Central memory CD8-positive, alpha-beta T cell (primary cell): ENCODE data around the gene C2CD2.
A peak's percentile ranks its signal among the peaks of the same experiment; 100 is the strongest.
"Not testable (repeated sequence)": the region's sequence is repeated elsewhere in the genome, so short reads cannot be mapped to it uniquely, and the experiment has no call there.

ENCODE experiments used
- ATAC-seq: fragments of 150-1000 bp; cut with Tn5 transposase; replicated peaks from 2 replicates; pipeline ENCODE4 v1.10.0; 2022; ENCODE audit warnings: mild to moderate bottlenecking, moderate FRiP score, moderate number of reproducible peaks; ENCODE audit not compliant: poor library complexity, severe bottlenecking; ENCODE audit errors: extremely low read depth
- DNase-seq, 2 donors: peaks; one replicate each; pipeline ENCODE4 v3.0.0; 2021; ENCODE audit warnings: low spot score in 2 of 2
- H3K27ac Mint-ChIP-seq: one replicate; pipeline ENCODE4 v1.8.0; 2022; ENCODE audit warnings: low read depth, mild to moderate bottlenecking, moderate library complexity, mixed read lengths
- H3K27me3 Mint-ChIP-seq: one replicate; pipeline ENCODE4 v1.8.0; 2022; ENCODE audit warnings: mixed read lengths
- H3K36me3 Mint-ChIP-seq: one replicate; pipeline ENCODE4 v1.8.0; 2022; ENCODE audit warnings: mild to moderate bottlenecking, moderate library complexity, mixed read lengths; ENCODE audit not compliant: insufficient read depth
- H3K4me1 Mint-ChIP-seq: one replicate; pipeline ENCODE4 v1.8.0; 2022; ENCODE audit warnings: mixed read lengths
- H3K4me3 Mint-ChIP-seq: one replicate; pipeline ENCODE4 v1.8.0; 2022; ENCODE audit warnings: mild to moderate bottlenecking, moderate library complexity, mixed read lengths
- H3K9me3 Mint-ChIP-seq: one replicate; pipeline ENCODE4 v1.8.0; 2022; ENCODE audit warnings: mixed read lengths

The C2CD2 gene

DNA sequence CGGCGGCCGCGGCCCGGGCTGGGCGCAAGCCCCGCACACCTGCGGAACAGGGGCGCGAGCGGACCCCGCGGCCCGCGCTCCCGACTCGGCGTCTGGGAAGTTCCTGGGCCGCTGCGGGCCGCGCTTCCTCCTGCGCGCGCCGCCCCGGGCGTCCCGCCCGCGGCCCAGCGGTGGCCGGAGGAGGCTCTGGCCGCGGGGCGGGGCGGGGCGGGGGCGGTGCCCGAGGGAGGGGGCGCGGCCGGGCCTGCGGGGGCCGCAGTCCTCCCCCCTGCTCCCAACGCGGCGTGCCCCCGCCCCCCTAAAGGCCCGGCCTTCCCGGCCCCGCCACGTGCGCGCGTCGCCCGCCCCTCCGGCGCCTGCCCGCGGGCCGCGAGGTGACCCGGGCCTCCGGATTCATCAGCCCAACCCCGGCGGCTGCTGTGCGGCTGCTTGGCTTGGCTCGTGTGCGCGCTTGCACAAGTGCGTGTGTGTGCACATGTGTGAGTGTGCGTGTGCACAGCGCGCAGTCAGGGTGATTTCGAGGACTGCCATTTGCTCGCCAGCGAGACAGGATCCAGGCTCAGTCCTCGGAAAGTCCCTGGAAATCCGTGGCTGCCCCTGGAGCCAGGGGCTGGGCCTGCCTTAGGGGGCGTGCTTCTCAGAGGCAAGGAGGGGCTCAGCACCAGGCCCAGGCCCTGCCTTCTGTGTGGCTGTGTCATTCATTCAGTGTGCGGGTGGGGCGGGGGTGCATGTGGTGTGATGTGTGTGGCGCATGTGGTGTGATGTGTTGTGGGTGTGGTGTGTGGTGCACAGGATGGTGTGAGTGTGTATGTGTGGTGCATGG lies at the start of gene C2CD2:
C2CD2 (minus strand) TSS at position 188 of the 823 bp plus-strand sequence. CDS start 370 bp downstream, outside the sequence.
- no peak within 1 kb of the TSS for H3K27ac Mint-ChIP-seq
- ATAC-seq (peak; percentile 24), DNase-seq (no peak)
- H3K4me1 Mint-ChIP-seq, result no peaks in the 10 kb centered on the region
- no peaks in the 10 kb centered on the region for H3K9me3 Mint-ChIP-seq
- peaks cover 37% of the 10 kb centered on the region for H3K27me3 Mint-ChIP-seq
- peak within 1 kb of the TSS; percentile 12 for H3K4me3 Mint-ChIP-seq
- peaks cover 4% of the 10 kb centered on the region for H3K36me3 Mint-ChIP-seq

DNA sequence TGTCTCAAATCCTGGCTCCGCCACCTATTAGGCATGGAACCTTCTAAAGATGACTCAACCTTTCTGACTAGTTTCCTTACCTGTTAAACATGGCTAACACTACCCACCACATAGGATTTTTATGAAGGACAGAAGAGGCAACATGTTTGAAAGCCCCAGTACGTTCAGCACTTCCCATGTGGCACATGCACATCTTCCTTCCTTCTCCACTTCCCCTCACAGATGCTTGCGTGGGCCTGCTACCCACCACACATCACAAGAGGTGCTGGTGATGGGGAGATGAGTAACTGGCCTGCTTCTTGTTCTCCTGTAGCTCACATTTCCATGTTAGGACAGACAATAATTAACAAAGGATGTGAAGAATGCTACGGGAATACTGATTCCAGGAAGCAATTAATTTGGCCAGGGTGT lies 49.2 kb upstream of the C2CD2 start:
- peak overlapping the region; percentile 3 for H3K4me3 Mint-ChIP-seq

DNA sequence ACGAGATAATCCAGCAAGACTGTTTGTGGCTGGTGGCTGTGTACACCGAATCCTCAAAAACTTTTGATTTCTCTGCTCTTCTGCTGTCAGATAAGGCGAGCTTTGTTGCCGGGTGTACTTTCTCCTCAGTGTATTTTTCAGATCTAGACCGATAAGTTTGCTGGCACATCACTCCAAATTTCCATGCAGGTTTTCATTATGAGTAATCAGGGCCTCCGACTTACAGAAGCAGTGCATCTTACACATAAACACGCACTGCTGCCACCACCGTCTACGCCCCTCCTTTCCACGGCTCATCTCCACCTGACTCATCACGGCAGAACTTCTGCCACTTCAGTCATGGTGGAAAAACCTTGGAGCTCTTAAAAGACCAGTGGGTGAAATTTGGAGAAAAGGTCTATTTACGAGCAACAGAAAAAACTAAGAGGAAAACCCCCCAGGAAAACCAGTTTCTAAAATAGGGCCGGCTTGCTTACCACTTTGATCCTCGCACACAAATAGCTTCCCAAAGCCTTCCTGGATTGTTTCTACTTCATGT lies 48.7 kb upstream of the C2CD2 start:
- Mint-ChIP-seq H3K27ac (no peak overlapping the region), H3K4me3 (peak overlapping the region; percentile 3), H3K9me3 (no peaks in the 10 kb centered on the region), H3K4me1 (peaks cover 19% of the 10 kb centered on the region), H3K36me3 (peaks cover 8% of the 10 kb centered on the region), H3K27me3 (no peaks in the 10 kb centered on the region)
- no peak for ATAC-seq
- no peak for DNase-seq

More for the DNA sequence above, 49.2 kb upstream of the C2CD2 start:
- Mint-ChIP-seq H3K4me1 (peaks cover 21% of the 10 kb centered on the region), H3K27me3 (no peaks in the 10 kb centered on the region), H3K36me3 (peaks cover 8% of the 10 kb centered on the region), H3K9me3 (no peaks in the 10 kb centered on the region), H3K27ac (no peak overlapping the region)
- ATAC-seq (no peak), DNase-seq (no peak)

DNA sequence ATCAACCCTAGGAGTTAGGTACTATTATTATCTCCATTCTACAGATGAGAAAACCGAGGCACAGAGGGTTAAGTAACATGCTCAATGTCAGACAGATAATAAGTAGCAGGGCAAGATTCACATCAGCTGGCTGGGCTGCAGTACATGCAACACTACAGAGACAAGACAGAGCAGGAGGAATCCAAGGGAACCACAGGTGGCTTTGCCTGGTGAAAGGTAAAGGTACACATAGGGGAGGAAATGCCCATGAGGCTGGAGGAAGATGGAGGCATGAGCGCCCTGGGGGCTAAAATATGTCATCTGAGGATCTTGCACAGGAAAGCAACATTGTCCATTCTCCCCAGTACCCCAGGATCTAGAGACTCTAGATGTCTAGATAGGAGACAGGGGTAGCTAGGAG lies 48.0 kb upstream of the C2CD2 start:
- DNase-seq, result no peak
- no peak for ATAC-seq
- Mint-ChIP-seq H3K27ac (peak overlapping the region; percentile 23), H3K4me1 (peaks cover 15% of the 10 kb centered on the region), H3K27me3 (no peaks in the 10 kb centered on the region), H3K4me3 (no peak overlapping the region), H3K36me3 (peaks cover 11% of the 10 kb centered on the region), H3K9me3 (no peaks in the 10 kb centered on the region)

DNA sequence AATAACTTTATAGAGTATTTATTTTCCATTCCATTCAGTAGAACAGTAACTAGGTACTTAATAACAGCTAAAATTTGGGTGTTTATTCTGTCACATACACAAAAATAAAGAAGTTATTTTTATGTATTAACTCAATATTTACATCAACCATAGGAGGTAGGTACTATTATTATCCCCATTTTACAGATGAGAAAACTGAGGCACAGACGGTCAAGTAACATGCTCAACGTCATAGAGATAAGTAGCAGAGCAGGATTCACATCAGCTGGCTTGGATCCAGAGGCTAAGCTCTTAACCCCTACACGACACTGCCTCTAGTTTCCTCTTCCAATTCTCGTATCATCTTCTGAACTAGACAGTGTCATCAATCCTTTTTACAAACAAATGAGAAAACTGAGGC lies 47.1 kb upstream of the C2CD2 start:
- no peaks in the 10 kb centered on the region for H3K9me3 Mint-ChIP-seq
- DNase-seq (no peak), ATAC-seq (no peak)
- no peak overlapping the region for H3K4me3 Mint-ChIP-seq
- peak overlapping the region; percentile 23 for H3K27ac Mint-ChIP-seq
- peaks cover 15% of the 10 kb centered on the region for H3K4me1 Mint-ChIP-seq
- no peaks in the 10 kb centered on the region for H3K27me3 Mint-ChIP-seq
- H3K36me3 Mint-ChIP-seq, result peaks cover 11% of the 10 kb centered on the region

DNA sequence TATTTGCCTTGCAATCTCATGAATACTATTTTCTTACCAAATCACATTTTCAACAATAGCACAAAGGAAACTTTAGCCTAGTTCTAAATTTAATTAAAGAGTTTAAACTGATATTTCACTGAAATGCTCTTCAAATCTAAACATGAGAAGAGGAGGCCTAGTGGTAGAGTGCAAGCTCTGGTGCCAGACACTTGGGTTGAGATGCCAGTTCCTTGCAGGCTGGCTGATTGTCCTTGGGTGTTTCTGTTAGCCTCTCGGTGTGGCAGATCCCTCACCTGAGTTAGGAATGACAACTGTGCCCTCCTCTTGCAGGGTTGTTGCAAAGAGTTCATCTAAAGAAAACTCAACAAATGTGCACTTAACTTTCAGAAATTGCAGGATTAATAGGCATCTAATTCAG lies 43.8 kb upstream of the C2CD2 start:
- peaks cover 21% of the 10 kb centered on the region for H3K36me3 Mint-ChIP-seq
- peaks cover 23% of the 10 kb centered on the region for H3K4me1 Mint-ChIP-seq
- no peak overlapping the region for H3K27ac Mint-ChIP-seq
- no peaks in the 10 kb centered on the region for H3K9me3 Mint-ChIP-seq
- DNase-seq (no peak), ATAC-seq (no peak)
- no peak overlapping the region for H3K4me3 Mint-ChIP-seq
- no peaks in the 10 kb centered on the region for H3K27me3 Mint-ChIP-seq

DNA sequence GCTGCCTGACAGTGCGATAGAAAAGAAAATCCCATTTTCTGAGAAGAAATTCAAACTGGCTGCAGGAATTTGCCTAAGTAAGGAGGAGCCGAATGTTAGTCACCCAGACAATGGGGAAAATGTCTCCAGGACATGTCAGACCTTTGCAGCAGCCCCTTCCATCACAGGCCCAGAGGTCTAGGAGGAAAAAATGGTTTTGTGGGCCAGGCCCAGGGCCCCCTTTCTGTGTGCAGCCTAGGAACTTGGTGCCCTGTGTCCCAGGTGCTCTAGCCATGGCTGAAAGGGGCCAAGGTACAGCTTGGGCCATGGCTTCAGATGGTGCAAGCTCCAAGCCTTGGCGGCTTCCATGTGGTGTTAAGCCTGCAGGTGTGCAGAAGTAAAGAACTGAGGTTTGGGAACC lies 41.8 kb upstream of the C2CD2 start:
- Mint-ChIP-seq H3K4me1 (peaks cover 8% of the 10 kb centered on the region), H3K27ac (no peak overlapping the region), H3K27me3 (no peaks in the 10 kb centered on the region), H3K9me3 (no peaks in the 10 kb centered on the region), H3K36me3 (peaks cover 28% of the 10 kb centered on the region), H3K4me3 (no peak overlapping the region)
- no peak for DNase-seq
- no peak for ATAC-seq

DNA sequence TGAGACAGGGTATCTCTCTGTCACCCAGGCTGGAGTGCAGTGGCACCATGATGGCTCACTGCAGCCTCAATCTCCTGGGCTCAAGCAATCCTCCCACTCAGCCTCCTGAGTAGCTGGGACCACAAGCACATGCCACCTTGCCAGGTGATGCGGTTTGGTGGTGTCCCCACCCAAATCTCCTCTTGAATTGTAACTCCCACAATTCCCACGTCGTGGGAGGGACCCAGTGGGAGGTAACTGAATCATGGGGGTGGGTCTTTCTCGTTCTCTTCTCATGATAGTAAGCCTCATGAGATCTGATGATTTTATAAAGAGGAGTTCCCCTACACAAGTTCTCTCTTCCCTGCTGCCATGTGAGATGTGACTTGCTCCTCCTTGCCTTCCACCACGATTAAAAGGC lies 40.8 kb upstream of the C2CD2 start:
- ATAC-seq, H3K4me1 Mint-ChIP-seq, H3K4me3 Mint-ChIP-seq, H3K27ac Mint-ChIP-seq, DNase-seq, H3K27me3 Mint-ChIP-seq, H3K9me3 Mint-ChIP-seq: not testable (repeated sequence)
- H3K36me3 Mint-ChIP-seq, result peaks cover 28% of the 10 kb centered on the region

DNA sequence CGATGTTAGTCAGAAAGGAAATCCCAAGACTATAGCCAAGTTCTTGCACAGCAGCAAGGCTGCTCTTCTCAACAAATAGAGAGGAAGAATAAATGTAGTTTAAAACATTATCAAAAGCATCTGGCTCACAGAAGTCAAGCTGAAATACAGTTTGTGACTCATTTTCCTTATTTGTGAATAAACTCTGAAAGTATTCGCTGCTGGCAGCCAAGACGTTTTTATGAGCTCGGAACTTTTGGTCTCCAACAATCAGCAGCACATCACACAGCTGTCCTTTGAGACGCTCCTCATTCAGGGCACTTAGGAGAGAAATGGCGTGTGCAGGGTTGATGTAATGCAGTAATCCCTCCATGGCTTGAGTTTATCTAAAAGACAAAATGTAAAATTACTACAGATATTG lies 39.9 kb upstream of the C2CD2 start:
- no peak overlapping the region for H3K27ac Mint-ChIP-seq
- ATAC-seq, result no peak
- H3K36me3 Mint-ChIP-seq, result peaks cover 30% of the 10 kb centered on the region
- no peaks in the 10 kb centered on the region for H3K9me3 Mint-ChIP-seq
- H3K27me3 Mint-ChIP-seq, result no peaks in the 10 kb centered on the region
- peaks cover 8% of the 10 kb centered on the region for H3K4me1 Mint-ChIP-seq
- DNase-seq, result no peak
- no peak overlapping the region for H3K4me3 Mint-ChIP-seq

DNA sequence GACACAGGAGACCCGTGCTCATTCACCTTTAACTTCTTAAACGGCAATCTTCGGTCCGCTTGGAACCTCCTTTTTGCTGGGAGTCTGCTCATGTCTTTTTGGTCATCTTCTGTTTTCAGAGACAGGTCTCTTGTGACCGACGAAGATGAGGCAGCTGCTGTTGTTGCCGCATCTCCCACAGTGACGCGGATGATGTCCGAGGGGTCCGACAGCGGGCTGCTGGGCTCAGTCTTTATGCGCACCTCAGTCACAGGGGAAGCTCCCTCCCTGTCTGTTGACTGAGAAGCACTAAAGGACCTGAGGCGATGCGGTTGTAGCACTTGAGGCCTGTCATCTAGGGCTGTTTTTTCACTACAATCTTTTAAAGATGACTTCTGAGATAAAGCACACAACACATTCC lies 38.8 kb upstream of the C2CD2 start:
- ATAC-seq, result no peak
- no peak overlapping the region for H3K27ac Mint-ChIP-seq
- H3K36me3 Mint-ChIP-seq, result peaks cover 30% of the 10 kb centered on the region

DNA sequence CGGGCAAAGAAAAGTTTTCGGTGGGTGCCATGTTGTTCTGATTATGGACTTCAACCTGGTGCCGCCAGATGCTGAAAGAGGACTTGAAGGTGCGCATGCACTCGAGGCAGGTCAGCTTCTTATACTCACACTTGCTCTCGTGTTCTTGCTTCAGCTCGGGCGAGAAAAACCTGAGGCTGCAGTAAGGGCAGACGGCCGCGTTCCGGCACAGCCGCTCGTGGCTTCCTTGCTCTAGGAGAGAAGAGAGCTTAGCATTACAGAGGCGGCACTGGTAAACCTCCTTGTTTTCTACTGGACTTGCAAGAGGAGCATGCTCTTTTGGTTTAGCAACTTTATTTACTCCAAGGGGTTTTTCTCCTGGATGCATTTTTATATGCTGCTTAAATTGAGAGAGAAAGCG lies 37.8 kb upstream of the C2CD2 start:
- H3K27me3 Mint-ChIP-seq, result no peaks in the 10 kb centered on the region
- DNase-seq, result no peak
- H3K4me1 Mint-ChIP-seq, result peaks cover 8% of the 10 kb centered on the region
- no peaks in the 10 kb centered on the region for H3K9me3 Mint-ChIP-seq
- no peak overlapping the region for H3K27ac Mint-ChIP-seq
- ATAC-seq, result no peak
- no peak overlapping the region for H3K4me3 Mint-ChIP-seq
- peaks cover 26% of the 10 kb centered on the region for H3K36me3 Mint-ChIP-seq

More for the DNA sequence above, 38.8 kb upstream of the C2CD2 start:
- Mint-ChIP-seq H3K9me3 (no peaks in the 10 kb centered on the region), H3K4me1 (peaks cover 8% of the 10 kb centered on the region), H3K4me3 (no peak overlapping the region), H3K27me3 (no peaks in the 10 kb centered on the region)
- no peak for DNase-seq

DNA sequence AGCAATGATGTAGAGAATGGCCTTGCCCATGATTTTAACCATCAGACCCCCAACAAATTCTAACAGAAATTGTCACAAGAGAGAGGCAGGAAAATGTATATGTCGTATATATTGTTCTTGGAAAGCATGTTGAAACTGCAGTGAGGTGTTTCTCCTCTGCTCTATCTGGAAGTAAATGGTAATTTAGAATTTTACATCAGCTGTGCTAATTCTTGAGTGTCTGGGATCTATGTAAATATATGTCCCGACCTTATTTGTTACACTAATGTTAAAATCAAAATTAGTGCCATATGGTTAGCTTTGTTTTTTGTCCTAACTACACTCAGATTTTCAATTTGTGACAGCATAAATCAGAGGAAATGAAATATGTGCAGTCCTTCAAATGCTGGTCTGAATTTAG lies 35.9 kb upstream of the C2CD2 start:
- Mint-ChIP-seq H3K4me3 (no peak overlapping the region), H3K27me3 (no peaks in the 10 kb centered on the region), H3K4me1 (peaks cover 1% of the 10 kb centered on the region), H3K27ac (no peak overlapping the region), H3K9me3 (no peaks in the 10 kb centered on the region), H3K36me3 (peaks cover 23% of the 10 kb centered on the region)
- DNase-seq (no peak), ATAC-seq (no peak)

DNA sequence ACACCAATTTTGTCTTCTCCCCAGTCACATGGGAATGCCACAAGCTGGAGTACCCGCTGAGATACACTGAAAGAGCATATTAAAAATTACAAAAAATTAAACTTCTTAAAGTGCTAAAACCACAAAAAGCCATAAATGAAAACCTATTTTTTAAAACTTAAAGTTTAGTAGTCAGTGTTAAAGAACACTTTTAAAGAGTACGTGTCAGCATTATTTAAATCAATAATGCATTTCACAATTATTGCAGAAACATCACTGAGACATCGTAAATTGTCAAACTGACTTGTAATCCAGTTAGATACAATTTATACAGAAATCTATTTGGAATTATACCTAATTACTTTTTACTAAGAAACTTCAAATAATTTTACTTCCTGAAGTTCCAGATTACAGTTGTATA lies 33.5 kb upstream of the C2CD2 start:
- no peak for DNase-seq
- H3K27ac Mint-ChIP-seq, result no peak overlapping the region
- H3K4me3 Mint-ChIP-seq, result no peak overlapping the region
- ATAC-seq, result no peak
- H3K4me1 Mint-ChIP-seq, result no peaks in the 10 kb centered on the region
- peaks cover 10% of the 10 kb centered on the region for H3K36me3 Mint-ChIP-seq
- H3K9me3 Mint-ChIP-seq, result peaks cover 11% of the 10 kb centered on the region
- no peaks in the 10 kb centered on the region for H3K27me3 Mint-ChIP-seq
